GM19035 (cell line): ENCODE measurements around the gene NAT14.
"Not testable (repeated sequence)": the region's sequence is repeated elsewhere in the genome, so short reads cannot be mapped to it uniquely, and the experiment has no call there.

Experiments
- ATAC-seq: cut with Tn5 transposase; IDR thresholded peaks from one replicate; pipeline ENCODE4 v1.9.1; 2021; ENCODE audit not compliant: unreplicated experiment

Gene NAT14

GRCh38 chr19:55484593-55485438 is at the start of gene NAT14:
Gene NAT14, plus strand, starts transcription at chr19:55485188. Its CDS starts 521 bp downstream, at chr19:55485709.
- no peak for ATAC-seq

GRCh38 chr19:55436847-55437246 is 48.1 kb upstream of the NAT14 start:
- no peak for ATAC-seq

- ATAC-seq: no peak
Measured at GRCh38 chr19:55437410-55437809, 47.6 kb upstream of the NAT14 start.

- ATAC-seq: no peak
Measured at GRCh38 chr19:55439052-55439451, 45.9 kb upstream of the NAT14 start.

- no peak for ATAC-seq
Measured at GRCh38 chr19:55440411-55441105, 44.4 kb upstream of the NAT14 start.

DNA sequence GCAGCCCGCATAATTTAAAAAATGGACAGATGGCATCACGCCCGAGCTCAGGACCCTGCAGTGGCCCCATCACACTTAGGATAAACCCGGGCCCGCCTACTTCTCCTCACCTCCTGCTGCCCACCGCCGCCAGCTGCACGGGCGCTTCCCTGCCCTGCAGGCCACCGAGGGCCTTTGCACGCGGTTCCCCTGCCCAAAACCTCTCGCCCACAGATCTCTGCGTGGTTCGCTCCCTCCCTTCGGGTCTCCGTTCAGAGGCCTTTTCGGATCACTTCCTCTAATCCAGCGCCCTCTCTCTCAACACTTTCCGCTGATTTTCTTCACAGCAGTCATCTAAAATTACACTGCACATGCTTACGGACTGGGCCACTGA is 43.7 kb upstream of the NAT14 start:
- ATAC-seq: no peak

DNA sequence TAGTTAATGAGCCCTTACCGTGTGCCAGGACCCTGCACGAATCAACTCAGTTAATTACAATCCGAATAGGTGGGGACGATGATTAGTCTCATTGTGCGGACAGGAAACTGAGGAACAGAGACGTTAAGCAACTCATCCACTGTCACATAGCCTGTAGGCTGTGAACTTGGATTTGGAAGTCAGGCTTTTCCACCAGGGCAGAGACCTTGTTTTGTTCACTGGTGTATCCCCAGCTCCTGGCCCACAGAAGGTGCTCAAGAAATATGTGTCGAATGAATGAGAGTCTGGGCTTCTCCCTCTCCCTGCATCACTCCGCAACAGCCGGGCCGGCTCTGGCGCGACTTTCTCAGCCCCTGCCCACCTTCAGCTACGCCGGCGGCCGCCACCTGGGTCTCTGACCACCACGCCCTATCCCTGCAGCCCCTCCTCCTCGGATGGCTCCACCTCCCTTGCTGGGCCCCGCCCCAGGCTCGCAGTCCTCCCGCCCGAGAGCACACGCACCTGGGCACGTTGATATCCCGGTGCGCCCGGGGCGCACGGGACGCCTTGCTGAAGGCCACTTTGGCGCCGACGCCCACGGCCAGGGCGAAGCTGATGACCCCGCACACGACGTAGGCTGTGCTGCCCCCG is 43.2 kb upstream of the NAT14 start:
- no peak for ATAC-seq

DNA sequence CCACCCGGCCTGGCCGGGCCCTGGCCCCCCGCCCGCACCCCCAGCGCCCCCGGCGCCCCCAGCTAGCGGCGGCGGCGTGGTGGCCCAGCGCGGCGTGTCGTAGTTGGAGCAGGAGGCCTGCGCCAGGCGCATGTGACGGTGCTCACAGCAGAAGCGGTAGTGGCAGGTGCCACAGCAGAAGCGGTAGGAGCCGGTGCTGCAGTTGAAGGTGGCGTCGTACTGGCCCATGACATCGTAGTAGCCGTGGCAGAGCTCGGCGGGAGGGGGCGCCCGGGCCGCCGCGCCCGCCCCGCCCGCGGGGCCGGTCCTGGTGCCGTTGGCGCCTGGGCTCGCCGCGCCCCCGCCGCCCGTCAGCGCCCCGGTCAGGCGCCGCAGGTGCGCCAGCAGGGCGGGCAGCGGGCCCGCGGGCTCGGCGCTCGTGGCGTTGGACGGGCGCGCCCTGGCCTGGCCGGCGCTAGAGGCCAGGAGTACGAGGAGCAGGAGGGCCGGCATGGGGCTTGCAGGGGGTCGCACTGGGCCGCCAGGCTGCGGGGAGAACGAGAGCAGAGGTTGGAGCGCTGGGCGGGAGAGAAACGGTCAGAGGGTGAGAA is 42.5 kb upstream of the NAT14 start:
- no peak for ATAC-seq

DNA sequence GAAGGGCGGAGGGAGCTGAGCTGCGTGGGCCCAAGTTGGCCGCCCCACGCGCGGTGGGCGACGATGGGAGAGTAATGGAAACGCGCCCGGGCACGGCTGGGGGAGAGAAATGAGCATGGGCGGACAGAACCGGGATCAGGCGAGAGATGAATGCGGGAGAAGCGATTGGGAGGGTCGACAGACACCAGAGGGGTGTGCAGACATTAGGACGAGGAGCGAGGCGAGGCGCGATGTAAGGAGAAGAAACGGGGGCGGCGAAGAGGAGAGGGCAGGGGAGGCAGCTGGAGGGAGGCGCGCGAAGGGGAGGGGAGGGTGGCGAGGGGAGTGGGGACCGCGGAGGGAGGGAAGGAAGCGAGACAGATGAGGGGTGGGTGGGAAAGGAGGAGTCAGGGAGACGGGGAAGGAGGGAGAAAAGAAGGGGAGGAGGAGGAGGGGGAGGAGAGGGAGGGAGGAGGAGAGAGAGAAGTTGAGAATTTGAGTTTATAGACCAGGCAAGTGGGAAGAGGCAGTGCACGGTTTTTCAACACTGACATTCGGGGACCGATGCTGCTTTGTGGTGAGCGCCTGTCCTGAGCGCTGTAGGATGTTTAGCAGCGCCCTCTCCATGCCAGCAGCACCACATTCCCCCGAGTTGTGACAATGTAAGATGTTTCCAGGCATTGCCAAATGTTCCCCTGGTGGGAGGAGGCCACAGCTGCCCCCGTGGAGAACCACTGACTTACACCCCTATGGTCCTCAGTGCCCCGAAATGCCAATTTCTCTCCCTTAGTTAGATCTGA is 41.8 kb upstream of the NAT14 start, which contains the start of gene SHISA7:
Gene SHISA7 (minus strand): TSS at position 256 of the 779 bp plus-strand sequence. CDS start 437 bp downstream, outside the sequence.
- no peak for ATAC-seq

GRCh38 chr19:55443824-55444480 is 41.0 kb upstream of the NAT14 start:
- no peak for ATAC-seq

DNA sequence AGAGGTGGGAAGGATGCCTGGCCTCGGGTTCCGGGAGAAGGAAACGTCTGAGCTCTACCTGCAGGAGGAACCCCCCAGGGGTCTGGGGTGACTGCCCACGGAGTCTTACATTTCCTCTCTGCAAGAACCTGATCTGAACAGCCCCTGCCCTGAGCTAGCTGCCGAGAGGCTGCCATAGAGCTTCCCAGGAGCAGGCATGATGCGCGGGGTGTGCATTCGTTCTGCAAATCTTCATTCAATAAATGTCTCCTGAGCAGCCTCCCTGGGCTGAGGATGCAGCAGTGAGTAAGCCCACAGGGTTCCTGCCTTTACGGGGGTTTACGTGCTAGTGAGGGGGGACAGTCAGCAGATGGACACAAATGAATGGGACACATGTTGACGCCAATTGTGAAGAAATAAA is 40.3 kb upstream of the NAT14 start:
- ATAC-seq: no peak

- no peak for ATAC-seq
Measured at GRCh38 chr19:55446060-55446459, 38.9 kb upstream of the NAT14 start.

GRCh38 chr19:55447421-55448174 is 37.4 kb upstream of the NAT14 start:
- ATAC-seq: no peak

DNA sequence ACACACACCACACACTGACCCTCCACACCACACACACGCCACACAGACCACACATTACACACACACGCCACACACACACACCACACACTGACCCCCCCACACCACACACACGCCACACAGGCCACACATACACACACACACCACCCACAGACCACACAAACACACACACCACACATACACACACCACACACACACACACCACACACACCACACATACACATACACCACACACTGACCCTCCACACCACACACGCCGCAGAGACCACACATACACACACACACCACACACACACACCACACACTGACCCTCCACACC is 36.9 kb upstream of the NAT14 start:
- not testable (repeated sequence) for ATAC-seq

DNA sequence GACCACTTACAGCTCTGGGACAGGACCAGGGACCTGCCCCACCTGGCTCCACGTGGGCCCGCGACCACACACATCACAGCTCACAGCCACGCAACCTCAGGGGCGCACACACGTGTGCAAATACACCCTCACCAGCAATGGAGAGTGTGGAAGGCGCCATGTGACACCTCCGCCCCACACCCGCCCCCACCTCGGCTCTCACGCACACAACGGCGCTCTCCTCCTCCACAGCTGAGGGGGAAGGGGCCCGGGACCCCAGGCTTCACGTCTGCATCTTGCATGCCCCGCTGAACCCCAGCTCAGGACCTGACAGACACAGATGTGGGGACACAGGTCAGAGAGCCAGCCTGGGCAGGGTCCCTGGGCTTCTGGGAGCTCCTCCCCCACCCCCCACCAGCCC is 35.5 kb upstream of the NAT14 start:
- no peak for ATAC-seq

GRCh38 chr19:55451163-55451964 is 33.6 kb upstream of the NAT14 start:
- no peak for ATAC-seq

DNA sequence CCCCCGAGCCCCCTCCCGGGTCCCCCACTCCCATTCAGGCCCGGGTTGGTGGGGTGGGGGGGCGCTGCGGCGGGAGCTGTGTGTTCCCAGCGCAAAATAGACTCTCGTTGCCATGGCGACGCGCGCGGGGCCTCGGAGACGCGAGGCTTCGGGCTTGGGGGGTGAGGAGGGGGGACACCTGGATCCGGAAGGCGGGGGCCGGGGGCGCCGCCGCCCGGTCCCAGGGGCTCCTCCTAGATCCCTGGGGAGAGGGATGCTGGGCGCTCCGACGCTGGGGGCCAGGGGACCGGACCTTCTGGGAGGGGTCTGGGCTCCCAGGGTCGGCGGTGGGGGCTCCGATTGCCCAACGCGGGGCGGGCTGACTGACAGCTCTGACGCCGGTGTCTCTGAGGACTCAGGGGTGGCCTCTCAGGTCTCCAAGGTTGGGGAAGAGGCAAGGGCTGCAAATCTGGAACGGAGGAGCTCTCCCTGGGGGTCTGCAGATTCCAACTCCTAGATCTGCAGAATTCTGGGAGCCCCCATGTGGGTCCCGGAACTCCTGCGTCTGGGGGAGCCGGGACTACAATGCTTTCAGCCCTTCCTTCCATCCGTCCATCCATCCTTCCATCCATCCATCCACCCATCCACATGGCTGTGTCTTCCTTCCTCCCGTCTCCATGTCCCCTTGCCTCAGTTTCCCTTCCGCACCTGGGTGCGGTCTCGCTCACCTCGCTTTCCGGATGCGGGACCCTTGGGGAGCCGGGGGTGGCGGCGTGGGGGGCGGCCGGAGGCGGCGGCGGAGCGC is 32.8 kb upstream of the NAT14 start:
- no peak for ATAC-seq

GRCh38 chr19:55452749-55453346 is 32.1 kb upstream of the NAT14 start:
- no peak for ATAC-seq
